GM18861 (cell line): ENCODE measurements around the gene RPS19.

Experiments
- ATAC-seq: cut with Tn5 transposase; IDR thresholded peaks from one replicate; pipeline ENCODE4 v1.9.1; 2021; ENCODE audit not compliant: unreplicated experiment

The RPS19 gene

DNA sequence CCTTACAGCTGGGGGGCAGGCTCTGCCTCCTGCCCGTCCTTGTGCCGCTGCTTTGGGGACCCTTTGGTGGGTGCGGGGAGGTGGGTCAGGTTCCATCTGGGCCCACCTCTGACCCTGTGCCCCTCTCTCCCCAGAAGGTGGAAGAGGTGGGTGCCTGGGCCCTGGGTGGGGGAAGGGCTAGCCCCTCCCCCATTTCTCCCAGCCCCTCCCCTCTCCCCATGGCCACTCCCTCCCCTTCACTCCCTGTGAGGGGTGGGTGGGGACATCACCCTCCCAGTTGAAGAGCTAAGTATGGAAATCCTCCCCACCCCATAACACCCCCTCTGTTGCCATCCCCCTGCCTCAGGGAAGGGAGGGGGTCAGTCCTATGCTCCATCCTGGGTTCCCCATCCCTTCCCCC, 37.1 kb downstream of the RPS19 start:
- ATAC-seq: no peak

DNA sequence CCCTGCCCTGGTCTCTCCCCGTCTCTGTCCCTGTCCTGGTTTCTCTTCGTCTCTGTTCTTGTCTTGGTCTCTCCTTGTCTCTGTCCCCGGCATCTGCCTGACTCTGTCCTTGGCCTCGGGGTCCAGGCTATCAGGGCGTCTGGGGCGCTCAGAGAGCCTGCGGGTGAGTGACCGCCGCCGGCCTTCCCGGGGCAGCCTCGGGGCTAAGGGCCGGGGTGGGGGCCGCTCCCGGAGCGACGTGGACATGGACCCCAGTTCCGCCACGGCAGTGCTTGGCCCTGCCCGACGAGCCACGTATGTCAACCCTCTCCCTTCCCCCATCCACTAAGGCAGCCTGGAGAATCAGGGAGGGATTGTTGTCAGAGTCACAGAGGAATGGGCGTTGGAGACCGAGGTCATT, 37.8 kb downstream of the RPS19 start:
- ATAC-seq: no peak

DNA sequence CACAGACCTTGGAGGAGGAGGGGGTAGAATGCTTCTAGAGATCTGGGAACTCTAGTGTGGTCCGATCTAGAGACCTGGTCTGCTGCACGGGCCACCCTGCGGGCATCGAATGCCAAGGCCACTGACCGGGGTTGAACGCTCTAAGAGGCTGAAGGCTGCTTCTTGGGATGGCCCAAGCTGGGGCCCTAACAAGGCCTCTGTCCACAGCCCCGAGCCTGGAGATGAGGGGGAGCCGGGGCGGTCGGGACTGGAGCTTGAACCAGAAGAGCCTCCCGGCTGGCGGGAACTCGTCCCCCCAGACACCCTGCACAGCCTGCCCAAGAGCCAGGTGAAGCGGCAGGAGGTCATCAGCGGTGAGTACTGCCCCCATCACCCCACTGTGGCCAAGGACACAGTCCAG, 38.2 kb downstream of the RPS19 start:
- no peak for ATAC-seq

DNA sequence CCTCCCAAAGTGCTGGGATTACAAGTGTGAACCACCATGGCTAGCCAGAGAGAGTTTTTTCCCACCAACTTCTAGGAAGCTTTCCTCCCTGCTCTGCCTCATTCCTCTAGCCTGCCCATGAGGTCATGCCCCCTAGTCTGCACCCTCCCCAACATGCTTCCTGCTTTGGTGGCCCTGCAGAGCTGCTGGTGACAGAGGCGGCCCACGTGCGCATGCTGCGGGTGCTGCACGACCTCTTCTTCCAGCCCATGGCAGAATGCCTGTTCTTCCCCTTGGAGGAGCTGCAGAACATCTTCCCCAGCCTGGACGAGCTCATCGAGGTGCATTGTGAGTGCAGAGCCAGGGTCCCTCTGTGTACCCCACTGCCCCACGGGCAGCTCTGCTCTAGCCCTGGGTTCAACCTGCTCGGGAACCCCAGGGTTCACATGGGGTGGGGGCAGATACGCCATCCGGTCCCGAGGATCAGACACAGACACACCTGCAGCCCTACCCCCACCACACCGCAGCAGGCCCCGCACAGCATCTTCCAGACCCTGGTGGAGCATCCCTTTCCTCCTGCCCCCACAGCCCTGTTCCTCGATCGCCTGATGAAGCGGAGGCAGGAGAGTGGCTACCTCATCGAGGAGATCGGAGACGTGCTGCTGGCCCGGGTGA, 41.8 kb downstream of the RPS19 start:
- no peak for ATAC-seq

DNA sequence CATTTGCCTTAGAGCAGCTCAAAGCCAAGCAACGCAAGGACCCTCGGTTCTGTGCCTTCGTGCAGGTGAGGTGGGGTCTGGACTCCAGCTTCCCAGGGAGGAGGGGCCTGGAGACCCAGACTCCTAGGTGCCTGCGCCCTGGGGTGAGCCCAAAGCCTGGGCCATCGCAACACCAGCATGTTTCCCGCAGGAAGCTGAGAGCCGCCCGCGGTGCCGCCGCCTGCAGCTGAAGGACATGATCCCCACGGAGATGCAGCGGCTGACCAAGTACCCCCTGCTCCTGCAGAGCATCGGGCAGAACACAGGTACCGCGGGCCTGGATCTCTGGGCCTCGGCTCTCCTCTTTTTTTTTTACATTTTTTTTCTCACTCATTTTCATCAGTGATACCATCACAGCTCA, 42.5 kb downstream of the RPS19 start:
- ATAC-seq: no peak

DNA sequence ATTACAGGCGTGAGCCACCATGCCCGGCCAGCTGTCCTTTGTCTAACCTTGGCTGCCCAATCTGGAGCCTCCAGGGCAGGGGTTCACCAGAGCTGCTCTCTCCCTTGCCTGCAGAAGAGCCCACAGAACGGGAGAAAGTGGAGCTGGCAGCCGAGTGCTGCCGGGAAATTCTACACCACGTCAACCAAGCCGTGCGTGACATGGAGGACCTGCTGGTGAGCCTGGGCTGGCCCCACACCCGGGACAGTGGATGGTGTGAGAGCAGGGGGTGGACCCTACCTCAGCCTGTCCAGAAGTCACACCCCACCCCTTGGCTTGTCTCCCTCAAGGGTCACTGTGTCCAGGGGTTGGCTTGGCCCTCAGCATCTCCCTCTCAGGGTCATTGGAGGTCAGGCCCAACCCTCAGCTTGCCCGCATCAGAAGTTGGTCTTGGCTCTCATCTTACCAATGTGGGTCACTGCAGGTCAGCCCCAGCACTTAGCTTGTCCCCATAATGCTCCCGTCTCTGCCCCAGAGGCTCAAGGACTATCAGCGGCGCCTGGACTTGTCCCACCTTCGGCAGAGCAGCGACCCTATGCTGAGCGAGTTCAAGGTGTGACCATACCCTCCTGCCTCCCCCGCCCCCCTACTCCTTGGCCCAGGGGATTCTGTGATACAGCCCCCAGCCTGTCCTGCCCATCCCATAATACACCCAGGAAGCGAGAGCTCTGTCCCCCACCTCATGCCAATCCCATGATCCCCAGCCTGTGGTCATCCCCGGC, 43.3 kb downstream of the RPS19 start:
- ATAC-seq: no peak

DNA sequence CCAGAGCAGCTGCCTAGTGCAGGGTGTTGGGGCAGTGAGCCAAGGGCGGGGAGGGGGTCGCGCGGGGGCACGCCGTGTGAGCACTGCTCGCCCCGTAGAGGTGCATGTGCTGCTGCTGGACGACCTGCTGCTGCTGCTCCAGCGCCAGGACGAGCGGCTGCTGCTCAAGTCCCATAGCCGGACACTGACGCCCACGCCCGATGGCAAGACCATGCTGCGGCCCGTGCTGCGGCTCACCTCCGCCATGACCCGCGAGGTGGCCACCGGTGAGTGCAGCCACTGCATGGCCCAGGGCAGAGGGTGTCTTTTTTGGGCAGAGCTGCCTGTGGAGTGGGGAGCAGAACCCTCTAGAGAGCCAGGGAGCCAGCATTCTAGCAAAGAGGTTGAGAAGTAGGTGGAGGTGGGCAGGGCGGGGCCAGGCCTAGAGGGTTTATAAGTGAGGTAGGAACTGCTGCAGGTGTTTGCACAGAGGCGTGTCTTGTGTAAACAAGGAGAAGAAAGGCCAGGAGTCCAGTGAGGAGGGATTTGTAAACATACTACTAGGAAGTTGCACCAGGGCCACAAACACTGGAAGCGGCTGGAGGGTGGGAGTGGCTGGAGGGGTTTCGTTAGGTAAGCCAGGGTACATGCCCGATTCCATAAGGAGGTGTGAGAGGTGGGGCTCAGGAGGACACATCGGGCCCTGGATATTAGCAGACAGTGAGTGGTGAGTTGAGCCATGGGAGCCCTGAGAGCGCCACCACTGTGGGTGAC, 44.2 kb downstream of the RPS19 start:
- ATAC-seq: no peak

DNA sequence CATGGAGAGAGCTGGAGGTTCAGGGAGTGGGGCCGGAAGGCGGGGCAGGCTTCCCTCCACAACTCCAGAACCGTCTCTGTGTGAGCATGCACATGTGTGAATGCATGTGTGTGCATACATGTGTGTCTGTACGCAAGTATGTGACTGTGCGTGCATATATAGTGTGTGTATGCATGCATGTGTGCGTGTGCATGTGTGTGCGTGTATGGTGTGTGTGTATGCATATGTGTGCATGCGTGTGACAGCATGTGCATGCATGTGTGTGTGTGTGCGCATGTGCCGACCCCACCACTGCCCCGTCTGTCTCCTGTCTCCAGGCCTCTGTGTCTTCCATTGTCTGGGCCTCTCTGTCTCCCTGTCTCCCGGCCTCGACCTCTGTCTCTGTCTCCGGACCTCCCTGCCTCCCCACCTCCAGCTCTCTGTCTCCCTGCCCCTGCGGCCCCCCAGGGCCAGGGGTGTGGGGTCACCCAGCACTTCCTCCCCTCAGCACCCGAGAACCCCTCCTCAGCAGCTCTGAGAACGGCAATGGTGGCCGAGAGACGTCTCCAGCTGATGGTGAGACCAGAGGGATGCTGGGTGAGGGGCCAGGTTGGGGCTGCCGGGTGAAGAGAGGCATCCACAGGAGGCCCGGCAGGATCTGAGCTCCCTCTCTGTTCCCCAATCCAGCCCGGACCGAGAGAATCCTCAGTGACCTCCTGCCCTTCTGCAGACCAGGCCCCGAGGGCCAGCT, 45.4 kb downstream of the RPS19 start:
- no peak for ATAC-seq

DNA sequence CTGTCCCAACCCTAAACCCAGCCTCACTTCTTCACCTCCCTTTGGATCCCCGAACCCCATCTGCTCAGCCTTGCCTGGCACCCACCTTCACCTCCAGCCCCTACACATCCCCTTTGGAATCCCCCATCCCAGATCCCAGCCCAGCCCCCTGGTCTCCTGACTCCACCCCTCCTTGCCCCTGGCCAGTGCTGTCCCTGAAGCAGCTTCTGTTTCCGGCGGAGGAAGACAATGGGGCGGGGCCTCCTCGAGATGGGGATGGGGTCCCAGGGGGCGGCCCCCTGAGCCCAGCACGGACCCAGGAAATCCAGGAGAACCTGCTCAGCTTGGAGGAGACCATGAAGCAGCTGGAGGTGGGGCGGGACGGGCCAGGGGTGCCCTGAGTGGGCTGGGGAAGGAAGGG, 46.2 kb downstream of the RPS19 start:
- no peak for ATAC-seq

DNA sequence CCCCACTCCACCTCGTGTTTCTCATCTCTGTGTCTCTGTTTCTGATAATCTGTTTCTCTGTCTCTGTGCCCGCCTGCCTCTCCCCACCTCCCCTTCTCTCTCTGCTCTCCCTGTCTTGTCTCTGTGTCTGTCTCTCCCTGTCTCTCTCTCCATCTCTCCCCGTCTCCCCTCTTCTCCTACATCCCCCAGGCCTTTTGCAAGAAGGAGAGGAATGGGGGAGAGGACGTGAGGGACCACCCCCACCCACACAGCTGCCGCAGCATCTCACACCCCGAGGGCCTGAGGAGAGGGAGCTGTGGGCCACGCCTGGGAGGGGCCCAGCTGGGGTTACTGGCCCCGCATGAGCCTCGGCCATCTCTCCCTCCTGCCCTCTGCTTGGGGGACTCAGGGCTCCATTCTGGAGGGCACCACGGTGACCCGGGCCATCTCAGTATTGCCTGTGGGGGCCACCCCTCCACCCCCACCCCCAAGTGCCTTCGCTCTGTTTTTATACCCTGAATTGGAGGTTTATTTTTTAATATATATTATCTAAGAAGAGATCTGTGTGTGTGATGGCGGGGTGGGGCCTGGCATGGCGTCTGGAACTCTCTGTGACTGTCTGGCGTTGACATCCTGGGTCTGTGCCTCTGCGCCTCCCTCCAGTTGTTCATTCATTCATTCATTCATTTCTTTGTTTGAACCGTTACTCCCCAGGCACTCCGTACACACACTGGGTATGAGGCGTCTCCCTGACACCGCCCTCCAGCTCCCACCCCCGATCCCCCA, 47.0 kb downstream of the RPS19 start:
- no peak for ATAC-seq

DNA sequence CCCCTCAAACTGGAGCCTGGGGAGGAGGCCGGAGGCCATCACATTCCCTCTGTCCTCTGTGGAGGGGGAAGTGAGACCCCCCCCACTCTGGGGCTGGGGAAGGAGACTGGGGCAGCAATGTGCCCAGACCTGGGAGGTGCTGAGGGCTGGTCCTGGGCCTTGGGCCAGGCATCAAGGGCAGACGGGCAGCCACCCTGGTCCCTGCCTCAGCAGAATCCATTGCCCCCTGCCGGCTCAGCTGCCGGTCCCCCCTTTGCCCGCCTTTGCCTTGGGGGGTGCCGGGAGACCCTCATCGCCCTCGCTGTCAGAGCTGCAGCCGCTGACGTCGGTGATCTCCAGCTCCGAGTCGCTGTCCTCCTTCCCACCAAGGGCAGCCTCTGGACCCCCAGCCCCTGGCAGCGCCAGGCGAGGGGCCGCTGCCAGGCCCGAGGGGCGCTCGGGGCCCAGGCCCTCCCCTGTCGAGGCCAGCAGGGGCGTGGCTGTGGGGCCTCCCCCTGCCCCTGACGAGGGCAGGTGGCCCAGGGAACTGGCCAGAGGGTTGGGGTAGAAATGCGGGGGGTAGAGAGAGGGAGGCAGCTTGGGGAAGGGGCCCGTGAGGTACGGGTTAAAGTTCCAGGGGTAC, 48.0 kb downstream of the RPS19 start:
- no peak for ATAC-seq

DNA sequence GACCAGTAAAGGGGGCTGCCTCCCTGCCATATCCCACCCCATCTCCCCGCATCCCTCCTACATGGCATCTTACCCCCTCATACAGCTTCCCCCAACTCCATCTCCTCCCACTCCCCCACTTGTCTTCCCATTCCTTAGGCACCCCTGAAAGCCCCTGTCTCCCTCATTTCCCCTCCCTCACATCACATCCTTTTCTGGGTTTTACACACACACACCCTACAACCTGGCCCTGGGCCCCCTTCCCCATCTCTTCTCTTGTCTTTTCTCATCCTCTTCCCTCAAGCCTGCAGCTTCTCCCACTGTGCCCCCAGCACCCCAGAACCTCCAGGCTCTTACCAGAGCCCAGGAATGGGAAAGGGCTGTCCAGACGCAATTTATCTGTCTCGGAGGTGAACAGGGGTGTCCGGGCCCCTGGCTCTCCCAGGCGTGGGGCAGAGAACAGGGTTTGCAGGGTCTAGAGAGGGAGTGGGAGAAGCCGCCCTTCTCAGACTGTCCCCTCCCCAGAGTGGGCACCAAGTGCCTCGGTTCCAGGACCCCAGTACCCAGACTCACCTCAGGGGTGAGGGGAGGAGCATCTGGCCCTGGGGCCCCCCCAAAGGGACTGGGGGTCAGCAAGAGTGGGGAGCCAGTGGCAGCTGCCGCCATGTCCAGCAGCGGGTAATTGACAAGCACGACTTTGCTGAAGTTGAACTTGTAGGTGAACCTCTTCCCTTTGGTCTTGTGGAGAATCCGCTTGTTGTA, 48.8 kb downstream of the RPS19 start:
- ATAC-seq: no peak

DNA sequence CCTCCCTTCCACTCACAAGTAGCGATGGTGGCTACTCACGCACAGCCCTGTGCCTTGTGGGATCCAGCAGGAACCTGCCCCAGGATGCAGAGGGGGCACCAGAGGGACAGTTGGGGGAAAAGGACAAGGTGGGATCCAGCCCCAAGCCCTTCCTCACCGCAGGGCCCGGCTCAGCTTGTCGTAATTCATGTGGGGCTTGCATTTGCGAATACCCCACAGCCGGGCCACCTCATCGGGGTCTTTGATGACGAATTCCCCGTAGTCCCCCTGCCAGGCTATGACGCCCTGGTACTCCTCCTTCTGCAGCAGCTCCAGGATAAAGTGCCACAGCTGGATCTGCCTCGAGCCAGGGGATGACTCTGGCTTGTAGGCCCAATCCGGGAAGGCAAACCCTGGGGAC, 49.7 kb downstream of the RPS19 start:
- ATAC-seq: no peak

DNA sequence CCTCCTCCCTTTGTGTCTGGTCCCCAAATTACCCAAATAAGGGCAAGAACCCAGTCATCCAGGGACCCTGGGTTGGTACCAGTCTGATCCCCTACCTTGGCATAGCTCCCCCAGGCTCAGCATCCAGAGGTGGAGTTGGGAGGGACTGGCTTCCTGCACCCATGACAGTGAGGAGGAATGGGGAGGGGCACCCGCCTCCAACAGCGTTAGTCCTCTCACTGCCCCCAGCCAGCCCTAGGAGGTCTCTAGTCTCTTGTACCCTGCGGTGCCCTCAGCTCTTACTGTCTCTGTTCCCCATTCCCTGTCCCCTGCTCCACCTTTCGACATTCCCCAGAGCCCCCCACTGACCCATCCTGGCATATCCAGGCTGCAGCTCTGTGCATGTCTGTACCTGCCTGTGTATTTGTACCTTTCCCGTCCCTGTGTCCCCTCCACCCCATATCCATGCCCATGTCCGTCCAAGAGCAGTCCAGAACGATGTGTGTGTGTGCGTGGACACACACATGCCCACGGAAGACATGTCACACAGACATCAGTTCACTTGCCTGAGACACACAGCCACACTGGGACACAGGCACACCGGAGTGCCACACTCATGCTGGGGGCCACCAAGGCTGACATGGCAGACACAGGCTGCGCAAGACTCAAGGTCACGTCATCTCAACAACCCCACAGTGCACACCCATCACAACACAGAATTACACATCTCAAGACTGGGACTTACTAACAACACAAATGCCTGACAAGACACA, 50.4 kb downstream of the RPS19 start:
- no peak for ATAC-seq

DNA sequence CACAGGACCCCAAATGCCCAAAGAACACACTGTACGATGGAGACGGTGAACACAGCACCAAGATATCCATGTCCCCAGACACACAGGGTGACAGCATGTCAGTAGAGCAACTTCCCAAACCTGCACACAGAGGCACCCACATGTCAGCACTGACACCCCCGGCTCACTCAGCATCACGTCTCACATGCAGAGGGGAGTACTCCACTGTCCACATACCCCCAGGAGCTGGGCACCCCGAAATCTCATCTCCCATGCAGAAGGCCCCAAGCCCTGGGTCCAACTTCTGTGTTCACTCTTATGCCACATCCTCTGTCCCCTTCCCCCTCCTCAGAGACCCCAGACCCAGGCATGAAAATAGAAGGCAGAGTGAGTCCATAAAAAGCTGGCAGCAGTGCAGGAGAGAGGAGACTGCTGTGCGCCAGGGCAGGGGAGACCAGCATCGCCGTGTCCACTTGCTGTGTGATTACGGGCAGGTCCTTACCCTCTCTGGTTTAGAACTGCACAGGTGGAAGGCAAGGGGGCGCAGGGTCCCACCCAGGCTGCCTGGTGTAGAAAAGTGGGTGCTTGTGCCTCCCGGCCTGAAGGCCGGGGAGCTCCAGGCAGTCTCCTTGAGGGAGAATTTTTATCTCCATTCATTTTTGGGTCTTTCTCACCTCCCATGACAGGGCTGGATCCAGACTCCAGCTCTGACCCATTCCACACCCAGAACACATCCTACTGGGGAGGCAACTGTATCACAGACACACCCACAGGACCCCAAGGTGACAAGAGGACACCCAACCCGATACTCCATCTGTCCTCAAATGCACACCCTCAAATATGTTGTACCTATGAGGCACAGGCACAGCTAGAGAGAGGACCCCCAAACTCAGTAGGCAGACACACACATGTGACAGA, 51.2 kb downstream of the RPS19 start:
- no peak for ATAC-seq

DNA sequence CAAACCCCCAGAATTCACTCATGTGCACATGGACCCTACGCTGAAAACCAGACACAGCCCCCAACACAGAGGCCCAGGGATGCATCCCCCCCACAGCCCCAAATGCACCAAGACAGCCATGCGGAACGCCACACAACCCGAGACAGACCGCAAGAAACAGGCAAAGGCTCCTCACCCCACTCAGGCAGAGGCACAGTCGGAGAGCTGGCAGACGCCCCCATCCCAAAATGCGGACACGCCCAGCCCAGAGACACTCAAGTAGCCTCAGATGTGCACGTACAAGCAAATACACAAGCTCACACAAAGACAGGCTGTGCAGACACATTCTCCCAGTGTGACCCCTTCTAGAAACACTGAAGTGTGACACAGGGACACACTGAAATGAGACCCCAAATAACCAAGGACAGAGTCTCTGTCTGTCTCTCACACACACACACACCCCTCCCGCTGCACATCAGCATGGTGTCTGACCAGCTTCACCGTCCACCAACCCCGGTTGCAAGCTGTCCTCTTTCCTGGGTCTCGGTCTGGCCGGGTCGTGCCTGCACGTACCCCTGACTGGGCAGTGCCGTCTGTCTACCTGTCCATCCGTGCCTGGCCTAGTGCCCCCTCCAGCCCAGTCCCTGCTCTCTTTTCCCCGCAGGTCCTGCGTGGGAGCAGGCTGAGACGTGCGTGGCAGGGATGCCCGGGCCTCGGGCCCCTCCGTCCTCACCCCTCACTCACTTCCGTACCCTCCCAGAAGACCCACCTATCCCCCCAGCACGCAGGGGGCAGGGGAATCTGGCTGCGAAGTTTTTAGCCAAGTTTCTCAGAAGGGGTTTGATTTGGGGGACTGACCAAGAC, 52.1 kb downstream of the RPS19 start:
- ATAC-seq: no peak
